Measurements from ENCODE around the gene KIF7.
"Not testable (repeated sequence)": the region's sequence is repeated elsewhere in the genome, so short reads cannot be mapped to it uniquely, and the experiment has no call there.

Gene KIF7

DNA sequence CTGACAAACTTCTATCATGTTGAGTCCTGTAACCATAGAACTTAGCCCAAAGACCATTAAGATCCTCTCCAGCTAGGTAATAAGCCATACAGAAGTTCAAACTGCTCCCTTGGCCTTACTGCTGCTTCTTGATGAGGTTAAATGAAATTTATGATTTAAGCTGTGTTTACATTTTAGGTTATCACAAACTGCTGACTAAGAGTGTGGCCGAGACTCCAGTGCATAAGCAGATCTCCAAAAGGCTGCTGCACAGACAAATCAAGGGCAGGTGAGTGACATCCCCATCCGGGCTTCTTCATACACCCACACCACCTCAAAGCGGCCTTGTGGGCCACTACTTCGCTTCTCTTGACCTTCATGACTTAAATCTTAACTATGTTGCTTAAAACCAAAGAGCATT, 39.0 kb downstream of the KIF7 start:
- DNase-seq (ENCODE audit: low spot score): no peak

DNA sequence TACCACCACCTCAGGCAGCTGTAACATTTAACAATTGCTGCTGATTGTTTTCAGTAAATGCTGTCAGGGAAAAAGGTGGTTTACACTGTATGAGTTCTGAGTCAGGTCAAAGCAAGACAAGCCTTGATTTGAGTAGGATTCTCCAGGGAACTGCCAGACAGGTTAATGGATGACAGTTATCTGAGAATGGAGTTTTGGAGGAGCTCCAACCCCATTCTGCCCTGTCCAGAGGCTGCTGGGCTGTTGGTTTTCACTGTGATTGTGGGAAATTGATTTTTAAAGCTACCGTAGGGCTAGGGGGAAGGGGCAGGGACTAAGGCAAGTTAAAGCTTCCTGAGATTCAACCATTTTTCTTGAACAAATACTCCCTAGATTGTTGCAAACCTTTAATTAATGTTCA, 40.1 kb downstream of the KIF7 start:
- DNase-seq (ENCODE audit: low spot score): no peak

DNA sequence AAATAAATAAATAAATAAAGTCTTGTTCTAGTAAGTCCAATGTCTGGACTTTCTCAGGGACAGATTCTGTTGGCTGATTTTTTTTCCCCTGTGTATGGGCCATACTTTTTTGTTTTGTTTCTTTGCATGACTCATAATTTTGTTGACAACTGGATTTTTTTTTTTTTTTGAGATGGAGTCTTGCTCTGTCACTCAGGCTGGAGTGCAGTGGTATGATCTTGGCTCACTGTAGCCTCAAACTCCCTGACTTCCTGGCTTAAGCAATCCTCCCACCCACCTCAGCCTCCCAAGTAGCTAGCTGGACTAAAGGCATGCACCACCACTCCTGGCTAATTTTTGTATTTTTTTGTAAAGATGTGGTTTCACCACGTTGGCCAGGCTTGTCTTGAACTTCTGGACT, 41.1 kb downstream of the KIF7 start:
- no peak for DNase-seq (ENCODE audit: low spot score)

DNA sequence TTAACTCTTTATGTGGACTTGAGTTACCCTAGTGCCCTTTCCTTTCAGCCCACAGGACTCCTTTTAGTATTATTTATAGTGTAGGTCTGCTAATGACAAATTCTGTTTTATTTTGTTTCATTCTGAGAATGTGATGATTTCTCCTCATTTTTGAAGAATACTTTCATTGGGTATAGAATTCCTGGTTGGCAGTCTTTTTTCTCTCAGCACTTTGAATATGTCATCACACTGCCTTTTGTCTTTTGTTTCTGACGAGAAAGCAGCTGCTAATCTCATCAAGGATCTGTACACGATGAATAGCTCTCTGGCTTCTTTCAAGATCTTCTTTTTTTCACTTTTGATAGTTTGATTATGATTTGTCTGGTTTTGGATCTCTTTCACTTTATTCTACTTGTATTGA, 42.2 kb downstream of the KIF7 start:
- no peak for DNase-seq (ENCODE audit: low spot score)

DNA sequence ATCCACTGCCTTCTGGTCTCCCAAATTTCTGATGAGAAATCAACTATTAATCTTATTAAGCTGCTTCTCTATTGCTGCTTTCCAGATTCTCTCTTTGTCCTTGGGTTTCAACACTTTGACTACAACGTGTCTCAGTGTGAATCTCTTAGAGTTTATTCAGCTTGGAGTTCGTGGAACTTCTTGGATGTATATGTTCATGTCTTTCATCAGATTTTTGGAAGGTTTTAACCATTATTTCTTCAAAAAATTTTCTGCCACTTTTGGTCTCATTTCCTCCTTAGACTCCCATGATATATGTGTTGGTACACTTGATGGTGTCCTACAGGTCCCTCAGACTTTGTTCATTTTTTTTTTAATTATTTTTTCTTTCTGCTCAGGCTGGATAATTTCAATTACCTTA, 44.0 kb downstream of the KIF7 start:
- DNase-seq (ENCODE audit: low spot score): no peak

DNA sequence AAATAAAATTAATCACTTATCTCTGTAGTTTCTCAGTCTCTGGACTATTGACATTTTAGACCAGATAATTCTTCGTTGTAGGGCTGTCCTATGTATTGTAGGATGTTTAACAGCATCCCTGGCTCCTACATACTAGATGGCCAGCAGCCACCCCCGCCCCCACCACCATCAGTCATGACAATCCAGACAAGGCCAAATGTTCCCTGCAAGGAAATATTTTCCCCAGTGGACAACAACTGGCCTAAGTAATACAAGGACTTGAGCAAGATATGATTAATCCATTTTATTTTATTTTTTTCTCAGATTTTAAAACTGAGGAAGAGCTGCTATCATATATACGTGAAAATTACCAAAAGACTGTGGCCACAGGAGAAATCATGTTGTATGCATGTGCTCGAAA, 56.2 kb downstream of the KIF7 start:
- DNase-seq (ENCODE audit: low spot score): no peak

DNA sequence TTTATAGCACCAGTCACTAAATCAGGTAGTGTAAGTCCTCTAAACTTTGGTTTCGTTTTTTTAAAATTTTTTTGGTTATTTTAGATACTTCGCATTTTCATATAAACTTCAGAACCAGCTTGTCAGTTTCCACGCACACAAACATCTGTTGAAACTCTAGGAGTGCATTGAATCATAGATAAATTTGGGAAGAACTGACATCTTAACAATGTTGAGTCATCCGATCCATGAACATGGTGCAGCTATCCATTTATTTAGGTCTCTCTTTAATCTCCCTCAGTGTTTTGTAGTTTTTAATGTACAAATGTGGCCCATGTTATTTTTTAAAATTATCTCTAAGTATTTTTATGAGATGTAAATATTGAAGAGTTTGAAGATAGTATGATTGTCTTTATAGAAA, 62.2 kb downstream of the KIF7 start:
- DNase-seq (ENCODE audit: low spot score): no peak

DNA sequence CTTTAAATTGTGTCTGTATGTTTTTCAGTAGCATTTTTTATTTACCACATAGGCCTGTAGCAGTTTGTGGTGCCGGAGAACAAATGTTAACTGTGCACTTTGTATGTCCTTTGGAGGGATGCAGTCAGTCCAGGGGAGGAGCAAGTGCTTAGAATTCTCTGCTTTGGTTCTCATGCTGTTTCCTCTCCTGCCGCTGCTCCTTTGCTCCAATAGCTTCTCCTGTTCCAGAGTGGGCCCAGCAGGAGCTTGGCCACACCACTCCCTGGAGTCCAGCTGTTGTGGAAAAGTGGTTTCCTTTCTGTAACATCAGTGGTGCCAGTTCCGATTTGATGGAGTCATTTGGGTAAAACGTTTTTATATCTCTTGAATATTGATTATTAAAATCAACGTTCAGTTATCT, 63.4 kb downstream of the KIF7 start:
- no peak for DNase-seq (ENCODE audit: low spot score)

DNA sequence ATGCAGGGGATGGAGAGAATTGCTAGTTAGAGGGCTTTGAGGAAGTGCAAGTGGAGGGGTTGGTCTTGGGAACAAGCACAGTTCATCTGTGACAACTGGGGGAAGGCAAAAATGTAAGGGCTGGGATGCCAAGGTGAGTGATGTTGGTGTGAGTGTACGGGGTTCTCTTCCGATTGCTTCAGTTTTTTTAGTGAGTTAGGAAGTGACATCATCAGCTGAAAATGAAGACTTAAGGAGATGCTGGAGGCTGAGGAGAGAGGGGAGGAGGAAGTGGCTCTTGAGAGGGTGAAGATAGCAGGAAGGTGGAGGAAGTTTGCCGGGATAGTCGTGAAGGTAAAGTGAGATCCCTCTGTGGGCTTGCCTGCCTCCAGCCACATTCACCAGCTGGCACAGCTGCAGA, 67.3 kb downstream of the KIF7 start:
- DNase-seq (ENCODE audit: low spot score): peak; percentile 88

DNA sequence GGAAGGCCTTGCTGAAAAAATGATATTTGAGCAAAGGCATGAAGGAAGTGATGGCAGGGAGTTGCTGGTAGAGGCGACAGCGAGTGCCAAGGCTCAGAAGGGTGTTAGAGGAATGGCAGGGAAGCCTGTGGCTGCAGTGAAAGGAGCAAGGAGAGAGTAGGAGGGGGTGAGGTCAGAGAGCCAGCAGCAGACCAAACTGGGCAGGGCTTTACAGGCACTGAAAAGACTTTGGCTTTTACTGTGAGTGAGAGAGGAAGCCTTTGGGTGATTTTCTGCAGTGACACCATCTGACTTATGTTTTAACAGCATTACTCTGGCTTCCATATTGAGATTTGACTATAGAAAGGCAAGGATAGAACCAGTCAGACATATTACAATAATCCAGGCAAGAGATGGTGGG, 68.6 kb downstream of the KIF7 start:
- no peak for DNase-seq (ENCODE audit: low spot score)

DNA sequence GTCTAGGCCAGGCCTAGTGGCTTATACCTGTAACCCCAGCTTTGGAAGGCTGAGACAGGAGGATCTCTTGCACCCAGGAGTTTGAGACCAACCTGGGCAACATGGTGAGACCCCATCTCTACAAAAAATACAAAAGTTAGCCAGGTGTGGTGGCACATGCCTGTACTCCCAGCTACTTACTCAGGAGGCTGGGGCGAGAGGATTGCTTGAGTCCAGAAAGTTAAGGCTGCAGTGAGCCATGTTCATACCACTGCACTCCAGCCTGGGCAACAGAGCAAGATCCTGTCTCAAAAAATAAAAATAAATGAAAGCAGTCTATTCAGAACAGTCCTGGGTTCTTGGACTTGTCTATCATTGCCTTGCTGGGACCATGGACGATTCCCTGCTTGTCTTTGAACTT, 74.5 kb downstream of the KIF7 start:
- DNase-seq (ENCODE audit: low spot score): not testable (repeated sequence)

DNA sequence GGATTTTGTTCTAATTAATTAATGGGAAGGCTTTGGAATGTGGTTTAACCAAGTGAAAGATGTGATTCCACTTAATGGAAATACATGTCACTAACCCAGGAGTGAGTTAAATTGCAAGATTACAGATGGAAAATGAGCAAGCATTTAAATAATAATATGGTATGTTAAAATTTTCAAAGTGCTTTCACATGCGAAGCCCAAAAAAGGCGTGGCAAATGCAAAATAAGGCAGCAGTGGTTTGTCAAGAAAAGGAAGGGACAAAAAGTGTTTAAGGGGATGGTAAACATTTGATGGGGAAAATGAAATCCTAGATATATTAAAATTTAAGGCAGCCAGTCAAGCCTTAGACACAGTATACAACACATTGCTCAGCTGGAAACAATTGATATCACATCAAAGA, 77.1 kb downstream of the KIF7 start:
- DNase-seq (ENCODE audit: low spot score): peak; percentile 2

All from RKO (cell line).